Astrocyte (in vitro differentiated cells and primary cell): ENCODE data around the gene TXNDC15.

Source experiments
- EZH2 ChIP-seq: IDR thresholded peaks from 2 replicates; pipeline ENCODE4 v1.6.1; 2012; ENCODE audit warnings: mild to moderate bottlenecking, low read length, inconsistent platforms; ENCODE audit not compliant: insufficient read depth
- TF ChIP-seq, protein P1 (sequence below): IDR thresholded peaks from 2 replicates; pipeline ENCODE4 v1.5.1; 2011; ENCODE audit warnings: low read depth, mild to moderate bottlenecking, inconsistent platforms, low read length, moderate library complexity; ENCODE audit not compliant: insufficient read depth

DNA sequence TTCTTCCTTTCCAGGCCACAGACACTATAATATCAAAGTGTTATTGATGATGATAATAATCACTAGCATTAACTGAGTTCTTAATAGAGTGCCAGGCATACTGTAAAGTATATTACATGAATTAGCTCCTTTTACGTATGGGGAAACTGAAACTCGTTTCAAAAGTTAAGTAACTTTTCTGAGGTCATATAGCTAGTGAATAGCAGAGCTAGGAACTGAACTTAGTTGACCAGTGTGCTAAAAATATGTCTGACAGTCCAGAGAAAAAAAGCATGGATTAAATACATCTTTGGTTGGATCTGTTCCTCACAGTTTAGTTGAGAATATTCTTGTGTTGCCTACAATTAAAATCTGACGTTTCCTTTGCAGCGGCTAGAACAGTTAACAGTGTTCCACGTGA, 75.1 kb downstream of the TXNDC15 start:
- TF ChIP-seq, protein P1, sequence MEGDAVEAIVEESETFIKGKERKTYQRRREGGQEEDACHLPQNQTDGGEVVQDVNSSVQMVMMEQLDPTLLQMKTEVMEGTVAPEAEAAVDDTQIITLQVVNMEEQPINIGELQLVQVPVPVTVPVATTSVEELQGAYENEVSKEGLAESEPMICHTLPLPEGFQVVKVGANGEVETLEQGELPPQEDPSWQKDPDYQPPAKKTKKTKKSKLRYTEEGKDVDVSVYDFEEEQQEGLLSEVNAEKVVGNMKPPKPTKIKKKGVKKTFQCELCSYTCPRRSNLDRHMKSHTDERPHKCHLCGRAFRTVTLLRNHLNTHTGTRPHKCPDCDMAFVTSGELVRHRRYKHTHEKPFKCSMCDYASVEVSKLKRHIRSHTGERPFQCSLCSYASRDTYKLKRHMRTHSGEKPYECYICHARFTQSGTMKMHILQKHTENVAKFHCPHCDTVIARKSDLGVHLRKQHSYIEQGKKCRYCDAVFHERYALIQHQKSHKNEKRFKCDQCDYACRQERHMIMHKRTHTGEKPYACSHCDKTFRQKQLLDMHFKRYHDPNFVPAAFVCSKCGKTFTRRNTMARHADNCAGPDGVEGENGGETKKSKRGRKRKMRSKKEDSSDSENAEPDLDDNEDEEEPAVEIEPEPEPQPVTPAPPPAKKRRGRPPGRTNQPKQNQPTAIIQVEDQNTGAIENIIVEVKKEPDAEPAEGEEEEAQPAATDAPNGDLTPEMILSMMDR, result no peak
- no peak for TF ChIP-seq EZH2
